HepG2 (cell line): ENCODE results near the gene AFAP1. TPM values are rescaled to one million over a fixed set of nuclear protein-coding genes. Genes with fewer than 3 reads are reported as not detected.

ENCODE experiments used
- ATAC-seq: fragments of 200-7000 bp; cut with Tn5 transposase; 3 replicates; pipeline ENCODE4 v1.9.1; 2020; ENCODE audit warnings: mild to moderate bottlenecking, moderate library complexity
- BruUV-seq: library from RNA; stranded (reverse); fragments of 400-500 nt; replicated peaks from 2 replicates; lab custom pipeline; 2021; lab: Mats Ljungman, UMichigan
- CTCF ChIA-PET: fragments of 300-600 bp; formaldehyde crosslinking; extraction: SDS; loops from one replicate; lab custom pipeline; 2021; ENCODE audit warnings: low total read pairs, inconsistent platforms, low intra/inter-chr PET ratio; lab: Yijun Ruan, JAX
- POLR2A ChIA-PET: fragments of 350-600 bp; sonication (Branson Sonifier 250); formaldehyde crosslinking; loops from one replicate; lab custom pipeline; 2020; ENCODE audit warnings: antibody characterized with exemption, inconsistent platforms; lab: Yijun Ruan, JAX
- DNase-seq: peaks from one replicate; pipeline ENCODE4 v3.0.0-alpha.2; 2015; ENCODE audit warnings: low spot score
- FAIRE-seq: peaks from 3 replicates; lab custom pipeline; 2011; peaks lifted over from hg19 to GRCh38; lab: Jason Lieb, UNC
- H2AFZ ChIP-seq: one replicate; pipeline ENCODE4 v1.6.1; 2011; ENCODE audit warnings: low read length, inconsistent platforms
- H3K27ac ChIP-seq: fragments of 300-600 bp; 3 replicates; pipeline ENCODE4 v1.8.0; 2011; ENCODE audit warnings: mixed run types, mild to moderate bottlenecking, mixed read lengths, low read length, inconsistent platforms; ENCODE audit not compliant: insufficient read depth; ENCODE audit errors: extremely low read length
- H3K27me3 ChIP-seq, 2 experiments: fragments of 200-600 bp in 1 of 2; 2 replicates in 1 of 2; 3 replicates in 1 of 2; pipeline versions ENCODE4 v1.6.0 to v1.8.0; 2011; ENCODE audit warnings: low read length in 2 of 2, mild to moderate bottlenecking in 2 of 2, moderate library complexity in 2 of 2, inconsistent platforms in 1 of 2; ENCODE audit not compliant: insufficient read depth in 2 of 2, control insufficient read depth in 1 of 2
- H3K36me3 ChIP-seq, 2 experiments: fragments of 200-600 bp in 1 of 2; replicated peaks in 1 of 2; 2 replicates in 1 of 2; 3 replicates in 1 of 2; pipeline versions ENCODE4 v1.5.1 to v1.8.0; 2011; ENCODE audit warnings: low read length in 2 of 2, inconsistent platforms in 1 of 2; ENCODE audit not compliant: insufficient read depth in 2 of 2, control insufficient read depth in 1 of 2
- H3K4me1 ChIP-seq: 2 replicates; pipeline ENCODE4 v1.5.1; 2012; ENCODE audit warnings: low read length, inconsistent platforms; ENCODE audit not compliant: insufficient read depth
- H3K4me2 ChIP-seq: 2 replicates; pipeline ENCODE4 v1.6.0; 2011; ENCODE audit warnings: low read depth, low read length, inconsistent platforms
- H3K4me3 ChIP-seq, 3 experiments: fragments of 200-600 bp in 1 of 3; sonication (generic), shearing (Covaris generic) in 1 of 3; replicated peaks in 1 of 3; 2 replicates each; pipeline ENCODE4 v1.5.1; 2011 to 2016; ENCODE audit warnings: low read length in 3 of 3, inconsistent platforms in 2 of 3, low read depth in 2 of 3, mild to moderate bottlenecking in 2 of 3, control low read depth in 1 of 3, mixed read lengths in 1 of 3; ENCODE audit not compliant: insufficient read depth in 1 of 3
- H3K79me2 ChIP-seq: one replicate; pipeline ENCODE4 v1.6.1; 2011; ENCODE audit warnings: low read length, inconsistent platforms; ENCODE audit not compliant: insufficient read depth
- H3K9ac ChIP-seq: 2 replicates; pipeline ENCODE4 v1.6.0; 2011; ENCODE audit warnings: mild to moderate bottlenecking, low read depth, low read length, inconsistent platforms; ENCODE audit not compliant: insufficient read depth
- H3K9me3 ChIP-seq: 2 replicates; pipeline ENCODE4 v1.5.1; 2012; ENCODE audit warnings: mild to moderate bottlenecking, low read length
- H4K20me1 ChIP-seq: 2 replicates; pipeline ENCODE4 v1.6.0; 2011; ENCODE audit warnings: inconsistent platforms, mild to moderate bottlenecking, low read length, moderate library complexity; ENCODE audit not compliant: insufficient read depth
- ARID5B ChIP-seq: IDR thresholded peaks from 2 replicates; pipeline ENCODE4 v1.4.0; 2020; ENCODE audit warnings: mild to moderate bottlenecking, missing genetic modification reagents
- BRD4 ChIP-seq: sonication (generic); formaldehyde crosslinking; IDR thresholded peaks from 2 replicates; pipeline ENCODE4 v1.4.0; 2020; ENCODE audit warnings: missing genetic modification reagents
- EZH2 ChIP-seq: conservative IDR thresholded peaks from 2 replicates; pipeline ENCODE4 v1.6.1; 2012; ENCODE audit warnings: mild to moderate bottlenecking, low read depth, low read length, moderate library complexity
- ISL2 ChIP-seq: sonication (generic); formaldehyde crosslinking; IDR thresholded peaks from 2 replicates; pipeline ENCODE4 v1.5.0; 2020; ENCODE audit warnings: missing genetic modification reagents
- KDM2A ChIP-seq: sonication (generic); formaldehyde crosslinking; IDR thresholded peaks from 2 replicates; pipeline ENCODE4 v1.4.0; 2020; ENCODE audit warnings: low read depth, missing genetic modification reagents, borderline replicate concordance
- NCOA2 ChIP-seq: sonication (generic); formaldehyde crosslinking; IDR thresholded peaks from 2 replicates; pipeline ENCODE4 v1.8.0; 2022; ENCODE audit warnings: inconsistent platforms
- RFX5 ChIP-seq: IDR thresholded peaks from 2 replicates; pipeline ENCODE4 v1.6.1; 2011; ENCODE audit warnings: low read depth, low read length, improper control_type of control experiment
- SAP130 ChIP-seq: IDR thresholded peaks from 2 replicates; pipeline ENCODE4 v1.6.1; 2016; ENCODE audit warnings: low read depth
- SIN3A ChIP-seq: IDR thresholded peaks from 2 replicates; pipeline ENCODE4 v1.6.1; 2011; ENCODE audit warnings: low read depth, mild to moderate bottlenecking, control low read depth, low read length, borderline replicate concordance
- SMARCC2 ChIP-seq: fragments of 450-650 bp; IDR thresholded peaks from 2 replicates; pipeline ENCODE4 v1.6.1; 2017; ENCODE audit warnings: antibody characterized with exemption, mild to moderate bottlenecking
- TBL1XR1 ChIP-seq: fragments of 150-350 bp; IDR thresholded peaks from 2 replicates; pipeline ENCODE4 v1.6.1; 2014; ENCODE audit warnings: borderline replicate concordance, low read length; ENCODE audit not compliant: partially characterized antibody
- ZNF629 ChIP-seq: sonication (generic); formaldehyde crosslinking; conservative IDR thresholded peaks from 2 replicates; pipeline ENCODE4 v1.5.0; 2020; ENCODE audit warnings: missing genetic modification reagents
- ZNF644 ChIP-seq: IDR thresholded peaks from 2 replicates; pipeline ENCODE4 v1.6.1; 2016; ENCODE audit warnings: low read depth
- WGBS: methylation state at CpG from one replicate; pipeline ENCODE4 v1.1.6; 2017; ENCODE audit warnings: low lambda C conversion rate; 5-methylcytosine and 5-hydroxymethylcytosine counted together
- in situ Hi-C: cut with HindIII; loops from 2 replicates; pipeline ENCODE4 v1.10.0; 2017; ENCODE audit warnings: low pct_unique_long_range_greater_than_20kb; ENCODE audit not compliant: extremely low pct_ligation_motif_present
- intact Hi-C: fragments of 100-400 bp; cut with micrococcal nuclease; formaldehyde crosslinking; loops from one replicate; pipeline ENCODE4 v1.10.0; 2022; ENCODE audit not compliant: unreplicated experiment
- polyA plus RNA-seq, 8 experiments: library from polyadenylated mRNA; depleted of rRNA in 3 of 8; stranded (reverse) in 7 of 8; unstranded in 1 of 8; fragments of >200 nt; fragmentation: Illumina TruSeq in 4 of 8; extraction: Trizol in 4 of 8; gene quantifications; 2 replicates each; pipeline versions ENCODE4 v1.2.1 to v1.2.3, GENCODE V29; 2011 to 2016; ENCODE audit warnings: low read depth in 4 of 8, missing spikeins in 1 of 8, mixed read lengths in 1 of 8; ENCODE audit not compliant: insufficient read depth in 1 of 8
- total RNA-seq, 5 experiments: library from RNA; depleted of rRNA; stranded (reverse); fragments of >200 nt; fragmentation: Illumina TruSeq; extraction: Trizol; gene quantifications; 2 replicates each; pipeline ENCODE4 v1.2.3, GENCODE V29; 2016; ENCODE audit warnings: low read depth in 1 of 5

AFAP1 gene
- total and polyA plus RNA-seq, 2 of the 13 experiments (the other 11 are each of a cell fraction or from before 2014, with no cell fraction given) = 2.5 TPM

- intact Hi-C loops = no loop called here
- Histone ChIP-seq H3K27me3 (no peaks in the 10 kb centered on the region), H2AFZ (no peak overlapping the region), H3K27ac (no peak overlapping the region), H3K9me3 (no peaks in the 10 kb centered on the region), H3K4me1 (peaks cover 13% of the 10 kb centered on the region), H3K9ac (no peak overlapping the region), H3K79me2 (no peaks in the 10 kb centered on the region), H3K36me3 (no peaks in the 10 kb centered on the region), H4K20me1 (no peaks in the 10 kb centered on the region), H3K4me2 (no peak overlapping the region), H3K4me3 (no peak overlapping the region)
- FAIRE-seq (no peak), DNase-seq (no peak), ATAC-seq (no peak)
- in situ Hi-C loops = no loop called here
- no TSS peak for BruUV-seq
- 91% methylated on average over 20 of the region's 45 CpGs for WGBS
- ChIA-PET CTCF (no interaction called here), POLR2A (no interaction called here)
- TF ChIP-seq SIN3A (no peak), EZH2 (no peak), SAP130 (CRISPR knock-in tag) (no peak), RFX5 (no peak), NCOA2 (CRISPR knock-in tag) (no peak), TBL1XR1 (no peak), SMARCC2 (no peak), BRD4 (CRISPR knock-in tag) (no peak), ZNF644 (CRISPR knock-in tag) (no peak), ARID5B (no peak), KDM2A (CRISPR knock-in tag) (no peak), ZNF629 (CRISPR knock-in tag) (no peak), ISL2 (CRISPR knock-in tag) (no peak)
Measured at GRCh38 chr4:7739918-7740865, 199.5 kb downstream of the AFAP1 start.
